Measurements from ENCODE around the gene AAK1.

DNA sequence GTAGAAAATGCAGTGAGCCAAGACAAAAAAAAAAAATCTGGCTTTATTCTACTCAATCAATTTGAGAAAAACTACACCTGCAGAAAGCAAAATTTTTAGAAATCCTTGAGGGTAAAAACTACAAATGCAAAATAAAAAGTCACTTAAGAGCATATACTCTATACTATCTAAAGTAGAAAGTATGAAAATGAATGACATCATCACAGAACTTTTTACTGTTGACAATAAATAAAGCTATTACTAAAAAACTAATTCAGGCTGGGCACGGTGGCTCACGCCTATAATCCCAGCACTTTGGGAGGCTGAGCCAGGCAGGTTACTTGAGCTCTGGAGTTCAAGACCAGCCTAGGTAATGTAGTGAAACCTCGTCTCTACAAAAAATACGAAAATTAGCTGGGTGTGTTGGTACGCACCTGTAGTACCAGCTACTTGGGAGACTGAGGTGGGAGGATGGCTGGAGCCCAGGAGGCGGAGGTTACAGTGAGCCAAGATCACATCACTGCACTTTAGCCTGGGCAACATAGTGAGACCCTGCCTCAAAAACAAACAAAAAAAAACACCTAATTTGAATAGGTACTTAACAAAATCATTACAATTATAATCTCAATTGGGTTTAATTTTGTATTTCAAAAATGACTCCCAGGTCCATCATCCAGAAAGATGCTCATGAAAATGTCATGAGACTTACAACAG lies 213.9 kb downstream of the AAK1 start:
- TF ChIP-seq, protein P1, sequence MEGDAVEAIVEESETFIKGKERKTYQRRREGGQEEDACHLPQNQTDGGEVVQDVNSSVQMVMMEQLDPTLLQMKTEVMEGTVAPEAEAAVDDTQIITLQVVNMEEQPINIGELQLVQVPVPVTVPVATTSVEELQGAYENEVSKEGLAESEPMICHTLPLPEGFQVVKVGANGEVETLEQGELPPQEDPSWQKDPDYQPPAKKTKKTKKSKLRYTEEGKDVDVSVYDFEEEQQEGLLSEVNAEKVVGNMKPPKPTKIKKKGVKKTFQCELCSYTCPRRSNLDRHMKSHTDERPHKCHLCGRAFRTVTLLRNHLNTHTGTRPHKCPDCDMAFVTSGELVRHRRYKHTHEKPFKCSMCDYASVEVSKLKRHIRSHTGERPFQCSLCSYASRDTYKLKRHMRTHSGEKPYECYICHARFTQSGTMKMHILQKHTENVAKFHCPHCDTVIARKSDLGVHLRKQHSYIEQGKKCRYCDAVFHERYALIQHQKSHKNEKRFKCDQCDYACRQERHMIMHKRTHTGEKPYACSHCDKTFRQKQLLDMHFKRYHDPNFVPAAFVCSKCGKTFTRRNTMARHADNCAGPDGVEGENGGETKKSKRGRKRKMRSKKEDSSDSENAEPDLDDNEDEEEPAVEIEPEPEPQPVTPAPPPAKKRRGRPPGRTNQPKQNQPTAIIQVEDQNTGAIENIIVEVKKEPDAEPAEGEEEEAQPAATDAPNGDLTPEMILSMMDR (conservative IDR thresholded peaks at IDR 0.05 in 1 of 2, IDR thresholded peaks at IDR 0.05 in 1 of 2; ENCODE audit: low read depth in 1 of 2, low read length in 2 of 2): no peak
- no peak for TF ChIP-seq EZH2 (IDR thresholded peaks at IDR 0.05; ENCODE audit: low read length, missing control alignments)

Data from fibroblast of lung (primary cell).